Effector CD4-positive, alpha-beta T cell (primary cell): Measurements from ENCODE around the gene LMX1A.

Source experiments
- DNase-seq: peaks from one replicate; pipeline ENCODE4 v3.0.0-alpha.2; 2020

LMX1A gene

DNA sequence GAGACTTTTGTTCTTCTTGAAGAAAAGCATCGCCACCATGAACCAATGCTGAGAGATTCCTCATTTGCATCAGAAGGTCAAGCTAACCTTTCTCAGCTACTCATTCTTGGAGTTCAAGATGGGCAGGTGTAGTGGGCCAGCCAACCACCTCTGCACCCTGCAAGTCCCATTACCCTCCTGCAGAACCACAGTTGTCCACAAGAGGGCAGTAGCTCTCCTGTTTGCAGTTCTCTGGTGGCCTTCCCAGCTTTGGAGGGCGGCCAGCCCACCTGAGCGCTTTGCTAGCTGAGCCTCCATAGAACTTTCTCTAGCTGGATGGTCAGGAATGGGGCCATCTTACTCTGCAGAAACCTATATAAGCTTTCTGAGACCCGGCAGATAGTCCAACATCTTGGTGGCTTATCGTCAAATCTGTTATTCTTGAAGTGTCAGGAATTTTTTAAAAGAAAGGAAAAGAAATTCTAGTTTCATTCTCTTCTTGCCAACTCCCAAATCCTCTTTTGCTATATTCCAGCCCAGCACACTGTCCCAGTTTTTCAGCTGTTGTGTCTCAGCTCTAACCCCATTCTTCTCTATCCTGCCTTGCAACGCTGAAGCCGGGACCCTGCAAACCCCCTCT, 11.0 kb upstream of the LMX1A start:
- DNase-seq, result peak; percentile 71

DNA sequence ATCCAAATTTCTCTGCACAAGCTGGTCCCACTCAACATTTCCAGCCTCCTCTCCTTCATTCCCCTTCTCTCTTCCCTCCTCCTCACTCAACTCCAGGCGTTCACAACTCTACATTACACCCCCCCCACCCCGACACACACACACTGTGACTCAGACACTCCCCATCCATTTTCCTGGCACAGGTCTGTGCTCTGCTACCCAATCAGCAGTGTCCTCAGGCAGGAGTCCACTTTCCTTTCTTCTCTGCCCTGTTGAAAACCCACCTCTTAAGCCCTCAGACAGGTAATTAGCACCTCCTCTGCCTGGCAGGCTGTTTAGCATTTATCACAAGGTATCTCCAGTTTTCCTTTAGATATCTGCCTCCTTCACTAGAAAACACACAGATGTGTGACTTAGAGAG, 8.8 kb upstream of the LMX1A start:
- no peak for DNase-seq

DNA sequence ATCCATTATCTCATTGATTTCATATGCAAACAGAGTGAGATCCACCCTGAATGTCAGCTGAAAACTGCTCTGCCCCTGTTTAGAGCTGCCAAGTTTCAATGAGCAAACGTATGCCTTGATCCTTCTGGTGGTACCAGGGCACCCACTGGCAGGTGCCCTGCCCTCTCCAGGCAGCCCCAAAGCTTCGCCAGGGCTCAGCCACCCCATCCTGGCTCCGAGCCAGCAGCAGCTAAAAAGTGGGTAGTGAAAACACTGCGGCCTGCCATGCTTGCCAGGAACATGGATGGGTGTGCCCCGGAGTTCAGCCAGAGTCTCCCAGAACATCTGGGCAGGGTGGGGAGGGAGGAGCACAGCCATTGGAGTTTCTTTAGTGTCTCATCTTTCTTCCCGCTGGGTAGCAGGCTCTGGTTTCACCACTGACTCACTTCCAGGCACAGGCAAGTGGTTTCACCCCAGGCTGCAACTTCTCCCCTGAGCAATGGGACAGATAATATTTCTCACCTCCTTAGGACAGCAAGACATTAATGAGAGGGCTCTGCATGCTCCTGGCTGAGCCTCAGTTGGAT, 8.1 kb upstream of the LMX1A start:
- no peak for DNase-seq

DNA sequence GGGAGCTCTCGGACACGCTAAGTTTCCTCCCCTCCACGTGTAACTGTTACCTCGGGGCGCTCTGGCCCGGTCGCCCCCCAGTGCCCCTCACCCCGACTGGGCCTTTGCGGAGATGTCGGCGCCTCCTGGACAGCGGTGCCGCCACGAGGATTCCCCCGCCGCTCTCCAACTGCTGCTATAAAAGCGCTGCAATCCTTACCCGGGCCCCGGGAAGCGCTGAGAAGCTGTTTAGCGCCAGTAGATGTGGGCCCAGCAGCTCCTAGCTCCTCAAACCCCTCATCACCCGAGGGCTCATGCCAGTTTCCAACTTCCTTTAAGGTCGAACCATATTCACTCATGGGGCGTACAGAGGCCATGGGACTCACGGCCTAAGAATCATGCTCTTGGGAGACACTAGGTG, 361 bp upstream of the LMX1A start:
- DNase-seq, result no peak

DNA sequence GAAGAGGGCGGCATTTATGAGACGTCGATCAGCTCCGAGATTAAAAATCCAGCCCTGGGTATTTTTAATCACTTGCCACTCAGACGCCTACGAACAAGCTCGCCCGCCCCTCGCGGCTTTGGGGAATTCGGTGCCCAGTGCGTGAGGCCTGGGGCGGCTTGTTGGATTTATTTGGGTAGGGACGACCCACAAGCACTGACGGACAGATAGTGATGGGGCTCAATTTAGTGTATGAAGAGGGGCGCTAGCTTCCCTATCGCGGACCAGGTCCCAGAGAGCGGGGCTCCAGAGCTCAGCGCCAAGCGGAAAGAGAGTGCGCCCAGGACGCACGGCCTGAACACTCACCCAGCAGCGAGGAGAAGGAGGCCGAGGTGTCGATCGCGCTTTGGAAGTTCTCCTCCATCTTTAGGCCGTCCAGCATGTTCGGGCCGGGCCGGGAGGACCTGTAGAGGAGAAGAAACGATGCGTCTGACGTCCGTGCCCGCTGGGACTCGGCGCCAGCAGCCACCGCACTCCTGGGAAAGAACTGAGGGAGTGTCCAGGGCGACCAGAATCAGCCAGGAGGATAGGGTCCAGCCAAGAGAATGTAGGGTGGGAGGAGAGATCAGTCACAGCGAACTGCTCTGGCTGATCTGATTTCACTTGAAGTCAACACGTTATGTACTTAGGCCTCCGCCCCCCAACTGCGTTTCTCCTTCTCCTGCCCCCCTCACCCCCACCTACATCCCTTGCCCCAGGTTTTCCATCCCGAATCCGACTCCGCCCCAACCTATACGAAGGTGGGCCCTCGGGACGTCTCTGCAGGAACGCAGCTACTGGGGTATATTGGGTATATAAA, 1.2 kb downstream of the LMX1A start:
- DNase-seq, result no peak

DNA sequence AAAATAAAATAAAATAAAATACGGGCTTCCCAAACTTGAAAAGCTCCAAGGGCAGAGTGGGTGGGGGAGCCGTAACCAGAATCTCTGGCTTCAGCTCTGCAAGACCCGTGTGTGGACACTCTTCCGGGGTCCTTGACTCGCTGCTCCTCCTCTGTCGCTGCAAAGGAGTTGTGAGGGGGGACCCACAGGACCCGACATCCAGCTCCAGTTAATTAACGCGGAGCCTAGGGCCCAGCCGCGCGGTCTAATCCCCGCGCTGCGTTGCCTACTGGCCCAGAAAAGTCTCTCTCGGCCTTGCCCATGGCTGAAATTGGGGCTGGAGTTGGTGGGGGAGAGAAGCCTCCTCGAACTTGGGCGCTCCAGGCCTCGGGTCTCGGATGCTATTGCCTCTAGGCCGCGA, 1.8 kb downstream of the LMX1A start:
- no peak for DNase-seq

DNA sequence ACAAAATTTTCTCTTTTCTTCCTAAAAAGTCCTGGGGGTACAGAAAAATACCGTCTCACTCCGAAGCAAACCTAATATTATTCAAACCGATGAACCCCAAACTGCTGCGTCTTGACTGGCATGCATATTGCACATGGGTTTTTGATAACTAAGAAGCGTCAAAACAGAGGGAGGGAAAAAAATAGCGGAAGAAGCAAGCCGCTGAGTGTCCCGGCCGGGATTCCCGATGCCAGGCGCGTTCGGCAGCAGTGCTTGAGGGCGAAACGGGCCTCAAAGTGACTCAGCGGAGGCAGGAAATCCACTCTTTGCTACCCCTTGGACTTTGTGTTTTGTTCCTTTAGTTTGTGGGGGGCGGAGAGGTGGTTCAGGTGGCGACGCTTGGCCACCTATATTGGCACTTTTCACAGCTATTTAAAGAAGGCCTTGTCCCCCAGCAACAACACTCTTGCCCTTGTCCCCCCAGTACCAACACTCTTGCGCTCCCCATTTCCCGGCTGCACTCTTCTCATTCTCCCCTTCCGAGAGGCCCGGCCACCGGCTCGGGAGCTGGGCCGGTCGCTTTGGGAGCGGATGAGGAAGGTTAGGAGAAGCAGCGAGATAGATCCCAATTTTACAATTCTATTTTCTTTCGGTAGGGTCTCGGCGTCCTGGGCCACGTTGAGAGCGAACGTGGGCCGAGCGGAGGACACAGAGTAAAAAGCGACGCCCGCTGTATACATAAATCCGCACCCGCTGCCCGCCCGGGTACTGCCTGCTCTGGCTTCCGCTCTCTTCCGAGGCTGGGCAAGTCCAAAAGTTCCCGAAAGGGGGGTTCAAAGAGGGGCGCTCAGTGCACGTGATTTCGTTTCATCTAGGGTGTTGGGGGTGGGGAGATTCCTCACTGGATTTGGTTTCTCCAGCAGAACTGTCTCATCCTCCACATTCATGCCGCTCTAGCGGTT, 2.5 kb downstream of the LMX1A start:
- DNase-seq, result no peak

DNA sequence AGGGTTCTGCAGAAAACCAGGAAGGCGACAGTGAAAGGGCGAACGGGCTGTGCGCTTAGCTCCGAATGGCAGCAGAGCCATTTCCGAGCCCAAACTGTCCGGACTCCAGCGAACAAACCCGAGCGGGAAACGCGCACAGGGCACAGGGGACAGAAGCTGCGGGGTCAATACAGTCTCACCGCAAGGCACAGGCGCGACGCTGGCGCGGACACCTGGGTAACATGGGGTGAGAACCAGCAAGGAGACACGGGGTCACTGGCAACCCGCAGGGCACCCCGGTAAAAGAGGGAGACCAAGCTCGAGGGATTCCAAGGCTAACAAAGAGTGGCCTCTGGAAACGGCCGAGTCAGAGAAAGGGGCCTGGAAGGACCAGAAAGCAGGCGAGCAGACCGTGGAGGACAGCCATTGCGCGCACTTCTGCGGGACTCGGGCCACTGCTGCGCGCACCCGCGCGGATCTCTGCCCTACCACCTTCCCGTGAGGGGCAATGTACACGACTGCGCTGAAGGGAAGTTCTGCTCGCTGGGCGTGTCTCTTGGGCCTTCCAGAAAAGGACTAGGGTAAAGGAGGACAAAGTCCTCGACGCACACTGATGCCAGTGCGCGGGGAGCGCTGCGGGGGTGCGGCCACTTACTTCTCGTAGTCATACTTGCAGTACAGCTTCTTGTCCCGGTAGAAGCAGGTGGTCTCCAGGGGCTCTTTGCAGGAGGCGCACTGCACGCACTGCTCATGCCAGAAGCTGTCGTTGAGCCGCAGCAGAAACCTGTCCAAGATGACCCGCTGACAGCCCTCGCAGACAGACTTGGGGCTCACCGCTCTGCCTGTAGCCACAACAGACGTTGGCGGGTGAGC, 3.8 kb downstream of the LMX1A start:
- DNase-seq, result no peak

DNA sequence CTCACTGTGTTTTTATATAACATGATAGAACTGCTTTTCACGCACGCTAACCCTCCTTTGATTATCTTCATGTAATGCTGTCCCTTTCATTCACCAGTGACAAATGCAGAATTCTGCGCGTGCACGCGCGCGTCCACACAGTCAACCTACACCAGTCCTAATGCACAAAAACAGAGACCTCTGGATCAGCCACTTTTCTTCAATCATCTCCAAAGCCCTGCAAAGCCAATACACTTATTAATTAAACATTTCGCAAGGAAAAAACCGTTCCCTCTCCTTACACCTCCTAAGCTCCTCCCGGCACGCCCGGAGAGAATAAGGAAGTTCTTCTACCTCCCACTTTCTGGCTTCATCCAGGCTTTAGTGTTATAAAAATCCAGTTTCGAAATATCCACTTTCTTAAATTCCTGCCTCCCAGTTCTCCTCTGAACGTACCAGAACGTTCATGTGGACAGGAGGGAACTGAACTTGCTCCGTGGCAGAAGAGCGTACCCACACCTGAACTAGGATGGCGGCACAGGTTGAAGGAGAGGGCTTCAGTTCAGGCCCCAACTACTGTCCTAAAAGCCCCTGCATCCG, 4.6 kb downstream of the LMX1A start:
- DNase-seq, result no peak

DNA sequence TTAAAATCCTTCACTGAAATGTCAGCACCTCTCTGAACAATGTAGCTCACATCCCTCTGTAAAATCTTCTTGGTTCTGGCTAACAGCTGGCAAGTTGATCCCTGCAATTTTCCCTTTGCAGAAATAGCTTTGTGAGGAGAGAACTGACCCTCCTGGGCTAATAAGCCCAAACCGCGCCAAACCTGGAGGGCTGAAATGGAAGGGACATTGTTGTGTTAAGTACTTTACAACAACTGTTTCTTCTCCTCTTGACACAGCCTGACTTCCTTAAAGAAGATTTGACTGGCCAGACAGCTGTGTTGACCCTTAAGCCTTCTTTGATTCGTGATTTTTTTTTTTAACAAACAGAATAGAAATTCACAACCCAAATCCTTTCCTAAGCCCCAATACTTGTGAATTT, 5.7 kb downstream of the LMX1A start:
- no peak for DNase-seq

DNA sequence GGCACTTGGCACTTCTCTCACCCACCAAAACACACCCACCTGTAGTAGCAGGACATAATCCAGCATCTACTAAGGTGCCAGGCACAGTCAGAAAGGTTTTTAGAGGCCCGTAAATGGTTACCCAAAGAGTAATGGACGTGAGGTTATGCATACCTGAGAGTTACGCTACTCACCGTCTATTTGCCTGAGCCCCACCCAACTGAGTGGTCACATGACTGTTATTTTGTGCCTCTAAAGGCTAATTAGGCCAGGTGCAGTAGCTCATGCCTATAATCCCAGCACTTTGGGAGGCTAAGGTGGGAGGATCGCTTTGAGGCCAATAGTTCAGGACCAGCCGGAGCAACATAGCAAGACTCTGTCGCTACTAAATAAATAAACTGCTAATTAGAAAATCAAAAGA, 11.0 kb downstream of the LMX1A start:
- no peak for DNase-seq

DNA sequence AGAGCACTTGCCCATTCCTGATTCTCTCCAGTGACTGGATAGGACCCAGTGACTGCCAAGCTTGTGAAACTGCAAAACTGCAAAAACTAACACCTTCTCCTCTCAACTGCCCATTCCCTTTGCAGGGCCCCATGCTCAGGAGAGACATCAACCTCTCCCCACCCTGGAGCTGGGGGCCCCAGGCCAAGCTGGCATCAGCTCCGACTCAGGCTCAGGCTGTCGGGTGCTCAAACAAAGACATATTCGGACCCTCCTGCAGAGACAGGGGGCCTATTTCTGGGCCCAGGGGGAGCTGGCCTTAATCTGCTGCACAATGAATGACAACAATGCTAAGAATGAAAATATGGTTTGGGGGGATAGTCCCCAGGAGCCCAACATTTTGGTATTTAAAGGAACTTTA, 11.8 kb downstream of the LMX1A start:
- no peak for DNase-seq

DNA sequence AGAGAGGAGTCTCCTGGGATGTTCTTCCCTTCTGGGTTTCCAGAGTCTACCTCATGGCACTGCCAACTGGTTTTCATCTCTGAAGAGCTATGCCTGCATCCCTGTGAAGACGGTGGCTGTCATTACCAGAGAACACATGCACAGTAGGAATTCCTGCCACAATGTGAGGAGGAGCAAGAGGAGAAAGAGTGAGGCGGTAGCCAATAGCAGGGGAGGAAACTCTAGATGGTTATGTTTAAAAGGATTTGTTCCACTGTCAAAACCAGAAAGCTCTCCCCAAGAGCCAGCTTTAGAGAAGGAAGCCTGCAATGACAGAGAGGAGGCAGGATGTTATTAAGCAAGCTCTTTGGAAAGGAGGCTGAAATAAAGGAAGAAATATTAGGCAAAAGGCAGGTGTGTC, 12.3 kb downstream of the LMX1A start:
- no peak for DNase-seq

DNA sequence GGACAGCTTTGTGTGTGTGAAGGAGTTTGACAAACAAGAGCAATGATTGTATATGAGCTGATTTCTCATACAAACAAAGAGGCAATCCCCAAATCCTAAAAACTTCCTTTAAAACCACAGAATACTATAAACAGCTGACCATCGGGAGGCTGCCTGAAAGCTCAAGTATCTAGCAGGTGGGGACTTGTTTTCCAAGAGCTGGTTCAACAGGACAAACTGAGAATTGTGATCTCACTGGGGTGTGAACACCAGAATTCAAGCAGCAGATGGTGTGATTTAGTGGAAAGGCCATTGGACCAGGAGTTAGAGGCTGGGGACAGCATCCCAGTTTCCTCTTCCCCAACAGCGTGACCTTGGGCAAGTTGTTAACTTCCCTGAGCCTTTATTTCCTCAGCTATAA, 13.9 kb downstream of the LMX1A start:
- no peak for DNase-seq

DNA sequence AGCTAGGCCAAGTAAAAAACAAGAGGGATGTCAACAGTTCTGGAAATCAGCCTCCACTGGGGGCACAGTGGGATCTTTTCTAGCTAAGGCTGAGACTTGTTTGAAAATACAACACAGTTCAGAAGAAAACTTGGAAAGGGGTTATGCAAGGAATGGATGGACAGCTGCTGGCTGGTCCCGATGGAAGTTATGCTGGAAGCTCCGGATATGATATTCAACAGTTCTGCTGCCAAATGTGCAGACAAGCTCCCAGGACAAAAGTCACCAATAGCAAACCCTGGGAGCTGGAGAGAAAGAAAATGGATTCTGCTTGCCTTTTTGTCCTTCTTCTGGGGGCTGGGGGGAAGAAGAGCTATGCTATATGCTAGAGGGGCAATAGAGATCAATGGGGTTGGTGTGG, 14.3 kb downstream of the LMX1A start:
- DNase-seq, result no peak

DNA sequence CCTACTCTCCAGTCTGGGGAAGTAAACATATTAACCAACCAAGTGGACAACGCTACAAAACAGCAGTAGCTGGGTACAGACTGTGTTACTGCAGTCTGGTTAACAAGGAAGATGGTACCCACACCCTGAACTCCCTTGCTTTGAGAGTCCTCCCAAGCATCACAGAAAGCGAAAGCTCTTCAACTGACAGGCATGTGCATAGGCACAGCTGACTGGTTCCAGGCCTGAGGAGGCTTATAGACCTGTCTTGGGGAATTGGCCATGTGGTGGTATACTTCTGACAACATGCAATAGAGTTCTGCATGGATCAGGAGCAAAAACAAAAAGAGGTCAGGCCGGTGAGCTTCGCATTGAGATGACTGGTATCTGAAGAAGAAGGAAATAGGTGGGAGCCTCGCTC, 17.4 kb downstream of the LMX1A start:
- DNase-seq, result no peak

DNA sequence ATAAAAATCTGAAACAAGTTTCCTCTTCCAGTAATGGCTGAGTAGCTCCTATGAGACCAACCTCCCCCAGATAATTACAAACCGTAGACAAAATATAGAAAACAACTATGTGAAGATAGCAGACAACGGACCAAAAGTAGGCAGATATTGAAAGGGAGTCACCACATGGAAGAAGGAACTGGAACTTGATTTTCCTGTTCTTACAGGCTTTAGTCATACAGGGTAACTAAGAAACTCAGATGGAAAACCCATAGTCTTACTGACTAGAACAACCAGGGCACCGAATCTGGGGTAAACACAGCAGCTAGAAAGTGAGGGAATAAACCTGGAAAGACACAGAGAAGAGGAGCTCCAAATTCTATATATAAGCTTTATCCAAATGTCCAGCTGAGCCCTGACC, 26.0 kb downstream of the LMX1A start:
- DNase-seq, result no peak

DNA sequence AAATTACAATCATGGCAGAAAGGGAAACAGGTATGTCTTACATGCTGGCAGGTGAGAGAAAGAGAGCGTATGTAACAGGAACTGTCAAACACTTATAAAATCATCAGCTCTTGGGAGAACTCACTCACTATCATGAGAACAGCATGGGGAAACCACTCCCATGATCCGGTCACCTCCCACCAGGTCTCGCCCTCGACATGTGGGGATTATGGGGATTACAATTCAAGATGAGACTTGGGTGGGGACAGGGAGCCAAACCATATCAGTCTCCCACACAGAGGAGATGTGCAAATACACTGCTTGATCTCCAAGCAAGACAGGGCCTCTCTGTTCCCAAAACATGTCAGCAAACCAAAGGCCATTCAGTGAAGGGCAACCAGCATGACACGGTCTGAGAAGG, 27.4 kb downstream of the LMX1A start:
- no peak for DNase-seq

DNA sequence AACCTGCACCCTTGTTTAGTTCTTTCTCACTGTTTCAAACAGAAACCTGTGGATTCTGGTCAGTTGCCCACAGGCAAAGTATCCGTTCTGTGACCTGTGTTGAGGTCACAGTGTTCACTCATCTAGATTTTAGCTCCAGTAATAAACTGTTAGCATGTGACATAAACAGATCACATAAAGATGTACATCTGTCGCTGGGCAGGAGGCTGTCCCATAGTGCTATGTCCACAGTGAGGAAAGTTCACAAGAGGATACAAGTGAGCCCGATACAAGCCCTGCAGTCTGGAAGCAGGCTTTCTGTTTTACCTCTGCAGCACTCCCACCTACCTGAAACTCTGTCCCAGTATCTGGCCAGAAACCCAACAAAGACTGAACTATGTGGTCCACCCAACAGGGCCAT, 28.4 kb downstream of the LMX1A start:
- DNase-seq, result no peak

DNA sequence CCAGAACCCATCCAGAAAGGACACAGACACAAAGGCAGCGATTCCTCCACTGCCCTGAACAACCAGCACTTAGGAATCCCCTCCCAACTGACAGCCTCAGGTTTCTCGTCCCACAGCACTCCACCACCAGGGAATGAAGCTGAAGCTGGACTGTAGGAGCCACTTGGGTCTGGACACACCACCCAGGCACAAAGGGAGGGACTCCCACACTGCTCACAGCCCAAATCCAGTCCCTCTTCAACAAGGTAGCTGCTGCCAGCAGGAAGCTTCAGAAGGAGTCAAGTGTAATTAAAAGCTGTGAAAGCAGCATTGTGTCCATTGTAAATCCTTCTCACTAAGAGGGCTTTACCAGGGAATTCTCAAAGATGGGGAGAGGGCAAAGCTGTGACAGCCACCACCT, 29.0 kb downstream of the LMX1A start:
- no peak for DNase-seq

DNA sequence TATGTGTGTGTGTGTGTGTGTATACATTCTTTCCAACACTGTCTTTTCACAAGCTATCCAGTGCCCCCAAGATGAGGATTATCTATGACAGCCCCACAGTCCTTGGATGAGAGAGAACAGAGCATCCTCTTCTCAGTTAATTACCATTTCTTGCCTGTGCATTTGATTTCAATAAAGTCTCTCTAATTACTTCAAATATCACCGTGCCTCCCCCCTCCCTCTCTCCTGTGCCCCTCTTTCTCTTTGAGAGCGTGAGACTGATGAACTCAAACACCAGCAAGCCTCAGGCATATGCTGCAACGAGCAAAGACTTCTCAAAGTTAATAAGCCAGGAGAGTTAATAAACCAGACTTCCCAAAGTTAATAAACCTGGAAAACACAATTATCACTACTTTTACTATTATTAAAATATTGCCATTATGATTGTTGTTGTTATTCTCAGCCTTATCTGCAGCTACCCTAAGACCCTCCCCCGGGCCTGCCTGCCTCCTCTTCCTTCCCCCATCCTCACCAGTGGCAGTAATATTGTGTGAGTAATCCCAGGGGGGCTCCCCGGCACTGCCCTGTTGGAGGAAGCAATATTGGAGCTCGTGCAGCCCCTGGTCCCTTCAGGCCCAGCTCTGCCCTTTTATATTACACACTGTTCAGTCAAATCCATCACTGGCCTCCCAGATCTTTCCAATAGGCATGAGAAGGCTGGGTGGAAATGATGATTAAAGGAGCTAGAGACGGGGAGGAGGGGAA, 30.9 kb downstream of the LMX1A start:
- DNase-seq, result no peak
